ENCODE measurements around the gene CELF4. TPM values are rescaled to one million over a fixed set of nuclear protein-coding genes. Genes with fewer than 3 reads are reported as not detected.

CELF4 gene
- total and polyA plus RNA-seq, 2 donors (not counting 1 experiment from before 2014, with no cell fraction given): 0.17 TPM; not detected in 1

DNA sequence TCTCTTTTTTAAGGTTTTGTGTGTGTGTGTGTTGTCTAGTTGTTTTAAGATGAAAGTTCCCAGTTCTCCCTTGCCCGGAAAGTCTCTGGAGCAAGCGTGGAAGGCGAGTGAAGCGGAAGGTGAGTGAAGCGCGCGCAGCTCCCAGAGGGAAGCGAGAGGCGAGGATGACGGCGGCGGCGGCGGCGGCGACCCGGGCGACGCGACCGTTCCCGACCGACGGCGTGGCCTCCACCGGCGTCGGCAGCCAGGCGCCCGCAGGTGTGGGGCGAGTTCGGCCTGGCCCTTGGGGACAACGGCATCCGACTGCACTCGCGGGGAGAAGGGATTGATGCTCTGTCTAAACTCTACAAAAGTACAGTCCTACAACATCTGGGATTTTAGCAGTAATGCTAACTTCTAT is 321.9 kb downstream of the CELF4 start:
- H3K4me2 ChIP-seq (ENCODE audit: extremely low read depth, insufficient read depth, low read length): no peak overlapping the region

DNA sequence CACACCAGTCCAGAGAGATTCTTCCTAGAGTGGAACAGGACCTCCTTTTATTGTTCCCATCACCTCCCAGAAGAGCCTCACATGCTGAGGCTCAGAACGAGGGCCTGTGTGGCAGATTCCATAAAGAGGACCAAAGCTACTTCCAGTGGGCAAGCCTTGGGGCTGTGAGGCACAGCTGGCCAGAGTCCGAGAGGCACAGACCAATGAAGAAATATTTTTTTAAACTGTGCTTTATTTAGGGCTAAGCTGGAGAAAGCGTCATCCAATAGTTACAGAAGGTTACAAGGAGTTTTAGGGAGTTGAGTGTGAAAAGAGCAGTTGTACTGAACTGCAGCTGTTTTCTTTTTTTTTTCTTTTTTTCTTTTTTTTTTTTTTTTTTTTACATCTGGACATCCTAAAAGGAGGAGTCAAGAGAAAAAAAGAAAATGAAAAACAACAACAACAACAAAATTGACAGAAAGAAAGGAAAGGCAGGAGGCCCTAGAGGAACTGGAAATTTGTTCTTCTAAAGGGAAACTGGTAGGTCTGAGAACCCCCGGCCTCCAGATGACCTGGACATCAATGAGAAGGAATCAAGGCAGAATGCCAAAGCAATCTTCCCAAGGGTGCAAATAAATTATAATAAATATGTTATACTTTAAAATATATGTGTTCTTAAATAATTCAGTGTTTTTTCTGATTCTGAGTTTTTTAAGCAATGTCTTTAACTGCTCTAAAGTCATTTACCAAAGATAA is 322.6 kb downstream of the CELF4 start:
- peaks cover 9% of the 10 kb centered on the region for H3K27me3 ChIP-seq (ENCODE audit: control insufficient read depth, insufficient read depth, low read length)
- no peaks in the 10 kb centered on the region for H3K79me2 ChIP-seq (ENCODE audit: control insufficient read depth, insufficient read depth, low read length)
- H3K4me3 ChIP-seq (replicated peaks in 1 of 4; ENCODE audit: control extremely low read depth in 1 of 4, insufficient read depth in 1 of 4, low read depth in 3 of 4, low read length in 4 of 4): no peak overlapping the region
- H3K4me2 ChIP-seq (ENCODE audit: extremely low read depth, insufficient read depth, low read length): no peak overlapping the region
- H4K20me1 ChIP-seq (ENCODE audit: control insufficient read depth, extremely low read depth, insufficient read depth, low read length): no peaks in the 10 kb centered on the region
- no peaks in the 10 kb centered on the region for H3K36me3 ChIP-seq (ENCODE audit: control insufficient read depth, insufficient read depth, low read length)
- H3K9ac ChIP-seq (ENCODE audit: insufficient read depth, low read length): no peak overlapping the region
- no peaks in the 10 kb centered on the region for H3K4me1 ChIP-seq (ENCODE audit: control insufficient read depth, extremely low read depth, insufficient read depth, low read length)
- no peaks in the 10 kb centered on the region for H3K9me3 ChIP-seq (ENCODE audit: control insufficient read depth, insufficient read depth, low read depth, low read length)
- no peak overlapping the region for H2AFZ ChIP-seq (ENCODE audit: low read length)
- no peak for TF ChIP-seq EZH2 (IDR thresholded peaks at IDR 0.05; ENCODE audit: low read length, missing control alignments)
- TF ChIP-seq, protein P1, sequence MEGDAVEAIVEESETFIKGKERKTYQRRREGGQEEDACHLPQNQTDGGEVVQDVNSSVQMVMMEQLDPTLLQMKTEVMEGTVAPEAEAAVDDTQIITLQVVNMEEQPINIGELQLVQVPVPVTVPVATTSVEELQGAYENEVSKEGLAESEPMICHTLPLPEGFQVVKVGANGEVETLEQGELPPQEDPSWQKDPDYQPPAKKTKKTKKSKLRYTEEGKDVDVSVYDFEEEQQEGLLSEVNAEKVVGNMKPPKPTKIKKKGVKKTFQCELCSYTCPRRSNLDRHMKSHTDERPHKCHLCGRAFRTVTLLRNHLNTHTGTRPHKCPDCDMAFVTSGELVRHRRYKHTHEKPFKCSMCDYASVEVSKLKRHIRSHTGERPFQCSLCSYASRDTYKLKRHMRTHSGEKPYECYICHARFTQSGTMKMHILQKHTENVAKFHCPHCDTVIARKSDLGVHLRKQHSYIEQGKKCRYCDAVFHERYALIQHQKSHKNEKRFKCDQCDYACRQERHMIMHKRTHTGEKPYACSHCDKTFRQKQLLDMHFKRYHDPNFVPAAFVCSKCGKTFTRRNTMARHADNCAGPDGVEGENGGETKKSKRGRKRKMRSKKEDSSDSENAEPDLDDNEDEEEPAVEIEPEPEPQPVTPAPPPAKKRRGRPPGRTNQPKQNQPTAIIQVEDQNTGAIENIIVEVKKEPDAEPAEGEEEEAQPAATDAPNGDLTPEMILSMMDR (conservative IDR thresholded peaks at IDR 0.05 in 1 of 2, IDR thresholded peaks at IDR 0.05 in 1 of 2; ENCODE audit: low read depth in 1 of 2, low read length in 2 of 2): no peak
- DNase-seq (ENCODE audit: low read depth in 2 of 2): no peak
- no peak overlapping the region for H3K27ac ChIP-seq (ENCODE audit: insufficient read depth, low read length)

More for the DNA sequence above, 321.9 kb downstream of the CELF4 start:
- H3K27me3 ChIP-seq (ENCODE audit: control insufficient read depth, insufficient read depth, low read length): peaks cover 9% of the 10 kb centered on the region
- no peak overlapping the region for H3K27ac ChIP-seq (ENCODE audit: insufficient read depth, low read length)
- H3K9me3 ChIP-seq (ENCODE audit: control insufficient read depth, insufficient read depth, low read depth, low read length): no peaks in the 10 kb centered on the region
- H4K20me1 ChIP-seq (ENCODE audit: control insufficient read depth, extremely low read depth, insufficient read depth, low read length): no peaks in the 10 kb centered on the region
- no peaks in the 10 kb centered on the region for H3K79me2 ChIP-seq (ENCODE audit: control insufficient read depth, insufficient read depth, low read length)
- TF ChIP-seq, protein P1 (conservative IDR thresholded peaks at IDR 0.05 in 1 of 2, IDR thresholded peaks at IDR 0.05 in 1 of 2; ENCODE audit: low read depth in 1 of 2, low read length in 2 of 2): no peak
- TF ChIP-seq EZH2 (IDR thresholded peaks at IDR 0.05; ENCODE audit: low read length, missing control alignments): no peak
- no peaks in the 10 kb centered on the region for H3K4me1 ChIP-seq (ENCODE audit: control insufficient read depth, extremely low read depth, insufficient read depth, low read length)
- H3K4me3 ChIP-seq (replicated peaks in 1 of 4; ENCODE audit: control extremely low read depth in 1 of 4, insufficient read depth in 1 of 4, low read depth in 3 of 4, low read length in 4 of 4): no peak overlapping the region
- no peaks in the 10 kb centered on the region for H3K36me3 ChIP-seq (ENCODE audit: control insufficient read depth, insufficient read depth, low read length)
- no peak for DNase-seq (ENCODE audit: low read depth in 2 of 2)
- H2AFZ ChIP-seq (ENCODE audit: low read length): no peak overlapping the region
- no peak overlapping the region for H3K9ac ChIP-seq (ENCODE audit: insufficient read depth, low read length)

DNA sequence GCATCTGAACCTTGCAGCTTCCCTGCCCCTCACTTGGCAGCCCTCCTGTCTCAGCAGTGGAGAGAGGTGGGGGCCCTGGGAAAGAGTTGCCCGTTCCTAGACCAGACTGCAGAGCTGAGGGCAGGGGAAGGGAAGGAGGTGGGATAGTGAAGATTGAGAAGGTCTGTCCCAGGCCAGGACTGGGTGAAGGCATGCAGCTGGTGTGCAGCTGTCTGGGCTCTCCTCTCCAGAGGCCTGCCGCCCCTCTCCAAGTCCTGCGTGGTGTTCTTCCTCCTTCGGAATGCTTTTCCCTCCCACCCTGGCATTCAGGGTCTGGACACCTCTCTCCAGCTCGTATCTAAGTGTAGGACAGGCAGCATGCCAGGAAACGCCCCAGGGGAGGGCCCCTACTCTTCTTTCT is 323.5 kb downstream of the CELF4 start:
- Histone ChIP-seq H3K79me2 (ENCODE audit: control insufficient read depth, insufficient read depth, low read length) (no peaks in the 10 kb centered on the region), H4K20me1 (ENCODE audit: control insufficient read depth, extremely low read depth, insufficient read depth, low read length) (no peaks in the 10 kb centered on the region), H3K27me3 (ENCODE audit: control insufficient read depth, insufficient read depth, low read length) (peaks cover 9% of the 10 kb centered on the region), H3K36me3 (ENCODE audit: control insufficient read depth, insufficient read depth, low read length) (no peaks in the 10 kb centered on the region), H3K4me2 (ENCODE audit: extremely low read depth, insufficient read depth, low read length) (no peak overlapping the region), H3K4me1 (ENCODE audit: control insufficient read depth, extremely low read depth, insufficient read depth, low read length) (no peaks in the 10 kb centered on the region), H3K9me3 (ENCODE audit: control insufficient read depth, insufficient read depth, low read depth, low read length) (no peaks in the 10 kb centered on the region), H3K27ac (ENCODE audit: insufficient read depth, low read length) (no peak overlapping the region), H2AFZ (ENCODE audit: low read length) (no peak overlapping the region), H3K4me3 (replicated peaks in 1 of 4; ENCODE audit: control extremely low read depth in 1 of 4, insufficient read depth in 1 of 4, low read depth in 3 of 4, low read length in 4 of 4) (no peak overlapping the region), H3K9ac (ENCODE audit: insufficient read depth, low read length) (no peak overlapping the region)
- TF ChIP-seq, protein P1 (conservative IDR thresholded peaks at IDR 0.05 in 1 of 2, IDR thresholded peaks at IDR 0.05 in 1 of 2; ENCODE audit: low read depth in 1 of 2, low read length in 2 of 2): no peak
- TF ChIP-seq EZH2 (IDR thresholded peaks at IDR 0.05; ENCODE audit: low read length, missing control alignments): no peak
- no peak for DNase-seq (ENCODE audit: low read depth in 2 of 2)
